TTC549 (cell line): ENCODE measurements around the gene TBX18.

Experiments
- FAIRE-seq: peaks from 2 replicates; lab custom pipeline; 2012; peaks lifted over from hg19 to GRCh38; lab: Jason Lieb, UNC

Gene TBX18

GRCh38 chr6:84667252-84668213 is 96.9 kb downstream of the TBX18 start:
- no peak for FAIRE-seq

- FAIRE-seq: no peak
Observed at GRCh38 chr6:84665401-84665800, 99.0 kb downstream of the TBX18 start.

- FAIRE-seq: no peak
Observed at GRCh38 chr6:84663866-84664265, 100.5 kb downstream of the TBX18 start.

GRCh38 chr6:84657486-84657885 is 106.9 kb downstream of the TBX18 start:
- no peak for FAIRE-seq

GRCh38 chr6:84657025-84657424 is 107.4 kb downstream of the TBX18 start:
- FAIRE-seq: no peak

GRCh38 chr6:84653027-84653551 is 111.3 kb downstream of the TBX18 start:
- no peak for FAIRE-seq

- FAIRE-seq: no peak
Observed at GRCh38 chr6:84652356-84653026, 111.9 kb downstream of the TBX18 start.

GRCh38 chr6:84651583-84651982 is 112.8 kb downstream of the TBX18 start:
- no peak for FAIRE-seq

- FAIRE-seq: no peak
Observed at GRCh38 chr6:84648444-84648843, 116.0 kb downstream of the TBX18 start.

GRCh38 chr6:84645563-84646266 is 118.7 kb downstream of the TBX18 start:
- no peak for FAIRE-seq

- FAIRE-seq: no peak
Observed at GRCh38 chr6:84645000-84645399, 119.4 kb downstream of the TBX18 start.

GRCh38 chr6:84643778-84644177 is 120.6 kb downstream of the TBX18 start:
- FAIRE-seq: no peak

- FAIRE-seq: no peak
Observed at GRCh38 chr6:84641076-84641475, 123.3 kb downstream of the TBX18 start.

GRCh38 chr6:84639396-84639795 is 125.0 kb downstream of the TBX18 start:
- FAIRE-seq: no peak

GRCh38 chr6:84638286-84638685 is 126.1 kb downstream of the TBX18 start:
- no peak for FAIRE-seq
